Neural cell (in vitro differentiated cells): Measurements from ENCODE around the gene ULBP2. TPM values are rescaled to one million over a fixed set of nuclear protein-coding genes. Genes with fewer than 3 reads are reported as not detected.
"Not testable (repeated sequence)": the region's sequence is repeated elsewhere in the genome, so short reads cannot be mapped to it uniquely, and the experiment has no call there.

Experiments
- H2AFZ ChIP-seq: fragments of 200-600, 300-800 bp; sonication (generic), shearing (Covaris generic); 2 replicates; pipeline ENCODE4 v1.6.0; 2014; ENCODE audit warnings: low read depth, mild to moderate bottlenecking, antibody characterized with exemption, low read length, moderate library complexity
- H3F3A ChIP-seq: fragments of 200-600 bp; shearing (Covaris generic); 2 replicates; pipeline ENCODE4 v1.6.1; 2016; ENCODE audit warnings: mild to moderate bottlenecking, moderate library complexity, mixed read lengths, antibody characterized with exemption, low read length; ENCODE audit not compliant: insufficient read depth, poor library complexity, severe bottlenecking
- H3K27ac ChIP-seq: fragments of 200-600, 300-800 bp; sonication (generic), shearing (Covaris generic); 2 replicates; pipeline ENCODE4 v1.5.1; 2014; ENCODE audit warnings: mild to moderate bottlenecking, low read length, moderate library complexity
- H3K27me3 ChIP-seq: fragments of 300-800, 200-600 bp; sonication (generic), shearing (Covaris generic); 2 replicates; pipeline ENCODE4 v1.6.0; 2014; ENCODE audit warnings: mild to moderate bottlenecking, low read depth, low read length, moderate library complexity; ENCODE audit not compliant: insufficient read depth
- H3K36me3 ChIP-seq: fragments of 300-800, 200-600 bp; sonication (generic), shearing (Covaris generic); 2 replicates; pipeline ENCODE4 v1.5.1; 2014; ENCODE audit warnings: mild to moderate bottlenecking, antibody characterized with exemption, low read length, moderate library complexity; ENCODE audit not compliant: insufficient read depth
- H3K4me2 ChIP-seq: fragments of 300-800, 200-600 bp; sonication (generic), shearing (Covaris generic); 2 replicates; pipeline ENCODE4 v1.6.0; 2014; ENCODE audit warnings: mild to moderate bottlenecking, low read length
- H3K4me3 ChIP-seq: fragments of 300-800, 200-600 bp; sonication (generic), shearing (Covaris generic); 2 replicates; pipeline ENCODE4 v1.5.1; 2014; ENCODE audit warnings: mild to moderate bottlenecking, low read length, moderate library complexity
- H3K79me2 ChIP-seq: fragments of 200-600 bp; shearing (Covaris generic); replicated peaks from 2 replicates; pipeline ENCODE4 v1.6.0; 2014; ENCODE audit warnings: mild to moderate bottlenecking, low read length, moderate library complexity; ENCODE audit not compliant: insufficient read depth
- H3K9ac ChIP-seq: fragments of 300-800, 200-600 bp; sonication (generic), shearing (Covaris generic); 2 replicates; pipeline ENCODE4 v1.6.1; 2016; ENCODE audit warnings: mild to moderate bottlenecking, low read length, mixed read lengths
- H3K9me2 ChIP-seq: fragments of 200-600 bp; shearing (Covaris generic); 2 replicates; pipeline ENCODE4 v1.6.1; 2016; ENCODE audit warnings: mild to moderate bottlenecking, low read length, mixed read lengths; ENCODE audit not compliant: insufficient read depth
- H3K9me3 ChIP-seq: fragments of 200-600, 300-800 bp; sonication (generic), shearing (Covaris generic); 2 replicates; pipeline ENCODE4 v1.6.1; 2016; ENCODE audit warnings: mild to moderate bottlenecking, mixed run types, low read length, moderate library complexity, mixed read lengths
- H4K20me1 ChIP-seq: fragments of 200-600 bp; shearing (Covaris generic); 2 replicates; pipeline ENCODE4 v1.6.1; 2016; ENCODE audit warnings: mild to moderate bottlenecking, mixed run types; ENCODE audit not compliant: insufficient read depth
- polyA plus RNA-seq: library from polyadenylated mRNA; depleted of rRNA; stranded (reverse); fragments of >200 nt; gene quantifications from 2 replicates; pipeline ENCODE4 v1.2.3, GENCODE V29; 2014

Gene ULBP2
- polyA plus RNA-seq, 1 donor from 2014 or later: 1.5 TPM

- H3K9ac ChIP-seq, H3K9me2 ChIP-seq, H3K4me3 ChIP-seq, H4K20me1 ChIP-seq, H3K9me3 ChIP-seq, H3K79me2 ChIP-seq, H3K27ac ChIP-seq, H3K36me3 ChIP-seq, H2AFZ ChIP-seq, H3K4me2 ChIP-seq, H3F3A ChIP-seq: not testable (repeated sequence)
- peaks cover 95% of the 10 kb centered on the region for H3K27me3 ChIP-seq
Measured at GRCh38 chr6:149953934-149954327, 12.1 kb downstream of the ULBP2 start.

- not testable (repeated sequence) for H3F3A ChIP-seq, H3K4me3 ChIP-seq, H4K20me1 ChIP-seq, H3K4me2 ChIP-seq, H3K9me3 ChIP-seq, H3K27ac ChIP-seq, H3K36me3 ChIP-seq, H3K9ac ChIP-seq, H3K79me2 ChIP-seq, H3K9me2 ChIP-seq, H2AFZ ChIP-seq
- H3K27me3 ChIP-seq: peaks cover 95% of the 10 kb centered on the region
Measured at GRCh38 chr6:149954328-149954983, 12.6 kb downstream of the ULBP2 start.

- not testable (repeated sequence) for H3K4me2 ChIP-seq, H3K27ac ChIP-seq, H2AFZ ChIP-seq, H3K4me3 ChIP-seq, H3K36me3 ChIP-seq, H3K9ac ChIP-seq, H3F3A ChIP-seq, H4K20me1 ChIP-seq, H3K9me2 ChIP-seq, H3K9me3 ChIP-seq, H3K79me2 ChIP-seq
- peaks cover 95% of the 10 kb centered on the region for H3K27me3 ChIP-seq
Measured at GRCh38 chr6:149954984-149955653, 13.3 kb downstream of the ULBP2 start.

GRCh38 chr6:149955654-149956317 is 14.0 kb downstream of the ULBP2 start:
- H3K79me2 ChIP-seq, H3K9me2 ChIP-seq, H3K9me3 ChIP-seq, H2AFZ ChIP-seq, H3K36me3 ChIP-seq, H3K4me3 ChIP-seq, H4K20me1 ChIP-seq, H3K4me2 ChIP-seq, H3K27ac ChIP-seq, H3F3A ChIP-seq, H3K9ac ChIP-seq: not testable (repeated sequence)
- H3K27me3 ChIP-seq: peaks cover 95% of the 10 kb centered on the region

GRCh38 chr6:149958124-149958523 is 16.3 kb downstream of the ULBP2 start:
- H3F3A ChIP-seq, H3K4me2 ChIP-seq, H3K27ac ChIP-seq, H3K9me2 ChIP-seq, H4K20me1 ChIP-seq, H2AFZ ChIP-seq, H3K9me3 ChIP-seq, H3K9ac ChIP-seq, H3K79me2 ChIP-seq, H3K4me3 ChIP-seq, H3K36me3 ChIP-seq: not testable (repeated sequence)
- peaks cover 95% of the 10 kb centered on the region for H3K27me3 ChIP-seq

- H3K4me3 ChIP-seq, H3K4me2 ChIP-seq, H3K27ac ChIP-seq, H4K20me1 ChIP-seq, H3K9me3 ChIP-seq, H3K9me2 ChIP-seq, H2AFZ ChIP-seq, H3K79me2 ChIP-seq, H3K36me3 ChIP-seq, H3F3A ChIP-seq, H3K9ac ChIP-seq: not testable (repeated sequence)
- peaks cover 96% of the 10 kb centered on the region for H3K27me3 ChIP-seq
Measured at GRCh38 chr6:149959806-149960205, 18.0 kb downstream of the ULBP2 start.
